AG09309 (cell line): ENCODE measurements around the gene ZNF74.

Experiments used
- DNase-seq: peaks from one replicate; pipeline ENCODE4 v3.0.0-alpha.2; 2010; ENCODE audit warnings: low read depth
- H3K4me3 ChIP-seq: 2 replicates; pipeline ENCODE4 v1.5.1; 2011; ENCODE audit warnings: mild to moderate bottlenecking, low read depth, low read length, moderate library complexity; ENCODE audit not compliant: control insufficient read depth
- TF ChIP-seq, protein P1 (sequence below): IDR thresholded peaks from 2 replicates; pipeline ENCODE4 v1.5.1; 2011; ENCODE audit warnings: mild to moderate bottlenecking, low read depth, low read length, inconsistent platforms; ENCODE audit not compliant: insufficient read depth, control insufficient read depth; ENCODE audit errors: missing control alignments

Gene ZNF74

GRCh38 chr22:20433686-20434241 is 39.8 kb downstream of the ZNF74 start:
- TF ChIP-seq, protein P1, sequence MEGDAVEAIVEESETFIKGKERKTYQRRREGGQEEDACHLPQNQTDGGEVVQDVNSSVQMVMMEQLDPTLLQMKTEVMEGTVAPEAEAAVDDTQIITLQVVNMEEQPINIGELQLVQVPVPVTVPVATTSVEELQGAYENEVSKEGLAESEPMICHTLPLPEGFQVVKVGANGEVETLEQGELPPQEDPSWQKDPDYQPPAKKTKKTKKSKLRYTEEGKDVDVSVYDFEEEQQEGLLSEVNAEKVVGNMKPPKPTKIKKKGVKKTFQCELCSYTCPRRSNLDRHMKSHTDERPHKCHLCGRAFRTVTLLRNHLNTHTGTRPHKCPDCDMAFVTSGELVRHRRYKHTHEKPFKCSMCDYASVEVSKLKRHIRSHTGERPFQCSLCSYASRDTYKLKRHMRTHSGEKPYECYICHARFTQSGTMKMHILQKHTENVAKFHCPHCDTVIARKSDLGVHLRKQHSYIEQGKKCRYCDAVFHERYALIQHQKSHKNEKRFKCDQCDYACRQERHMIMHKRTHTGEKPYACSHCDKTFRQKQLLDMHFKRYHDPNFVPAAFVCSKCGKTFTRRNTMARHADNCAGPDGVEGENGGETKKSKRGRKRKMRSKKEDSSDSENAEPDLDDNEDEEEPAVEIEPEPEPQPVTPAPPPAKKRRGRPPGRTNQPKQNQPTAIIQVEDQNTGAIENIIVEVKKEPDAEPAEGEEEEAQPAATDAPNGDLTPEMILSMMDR = no peak
- DNase-seq = no peak
- no peak overlapping the region for H3K4me3 ChIP-seq

- H3K4me3 ChIP-seq = no peak overlapping the region
- TF ChIP-seq, protein P1 = no peak
- no peak for DNase-seq
Measured at GRCh38 chr22:20434264-20434751, 40.4 kb downstream of the ZNF74 start.

- TF ChIP-seq, protein P1 = no peak
- no peak overlapping the region for H3K4me3 ChIP-seq
- no peak for DNase-seq
Measured at GRCh38 chr22:20434773-20435172, 40.8 kb downstream of the ZNF74 start.

DNA sequence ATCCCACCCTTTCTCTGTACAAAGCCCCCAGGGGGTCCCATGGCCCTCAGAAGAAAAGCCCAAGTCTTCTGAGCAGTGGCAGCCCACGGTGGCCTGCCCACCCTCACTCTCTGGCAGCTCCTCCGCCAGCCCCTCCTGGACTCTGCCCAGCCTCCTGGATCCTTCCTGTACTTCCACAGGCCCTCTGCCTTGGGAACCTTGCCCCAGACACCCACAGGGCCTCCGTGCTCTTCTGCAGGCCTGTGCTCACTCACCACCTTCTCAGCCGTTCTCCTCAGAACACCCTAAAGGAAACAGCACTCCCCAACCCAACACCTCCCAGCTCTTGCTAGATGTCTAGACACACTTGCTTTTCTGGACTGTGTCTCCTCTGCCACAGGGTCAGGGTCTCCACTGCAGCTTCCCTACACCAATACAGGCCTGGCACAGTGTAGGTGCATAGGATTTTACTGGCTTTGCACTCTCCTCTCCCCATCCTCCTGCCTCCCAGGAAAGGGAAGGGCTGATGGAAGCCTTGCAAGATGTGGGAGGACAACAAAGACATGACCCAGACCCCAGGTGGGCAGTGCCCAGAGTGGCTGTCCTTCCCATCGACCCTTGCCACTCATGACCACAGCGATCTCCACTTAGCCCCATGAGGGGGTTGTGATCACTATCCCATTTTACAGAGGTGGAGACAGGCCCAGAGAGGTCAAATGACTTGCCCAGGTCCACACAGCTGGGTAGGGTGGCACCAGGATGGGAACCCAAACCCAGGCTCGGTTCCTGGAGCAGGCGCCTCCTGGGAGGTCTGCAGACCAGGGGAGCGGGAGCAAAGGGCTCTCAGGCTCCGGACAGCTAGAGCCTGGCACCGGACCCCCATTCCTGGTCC is 41.7 kb downstream of the ZNF74 start:
- TF ChIP-seq, protein P1 = no peak
- DNase-seq = no peak
- peak overlapping the region; percentile 91 for H3K4me3 ChIP-seq

GRCh38 chr22:20436307-20436767 is 42.4 kb downstream of the ZNF74 start:
- peak overlapping the region; percentile 91 for H3K4me3 ChIP-seq
- TF ChIP-seq, protein P1 = no peak
- DNase-seq = no peak

DNA sequence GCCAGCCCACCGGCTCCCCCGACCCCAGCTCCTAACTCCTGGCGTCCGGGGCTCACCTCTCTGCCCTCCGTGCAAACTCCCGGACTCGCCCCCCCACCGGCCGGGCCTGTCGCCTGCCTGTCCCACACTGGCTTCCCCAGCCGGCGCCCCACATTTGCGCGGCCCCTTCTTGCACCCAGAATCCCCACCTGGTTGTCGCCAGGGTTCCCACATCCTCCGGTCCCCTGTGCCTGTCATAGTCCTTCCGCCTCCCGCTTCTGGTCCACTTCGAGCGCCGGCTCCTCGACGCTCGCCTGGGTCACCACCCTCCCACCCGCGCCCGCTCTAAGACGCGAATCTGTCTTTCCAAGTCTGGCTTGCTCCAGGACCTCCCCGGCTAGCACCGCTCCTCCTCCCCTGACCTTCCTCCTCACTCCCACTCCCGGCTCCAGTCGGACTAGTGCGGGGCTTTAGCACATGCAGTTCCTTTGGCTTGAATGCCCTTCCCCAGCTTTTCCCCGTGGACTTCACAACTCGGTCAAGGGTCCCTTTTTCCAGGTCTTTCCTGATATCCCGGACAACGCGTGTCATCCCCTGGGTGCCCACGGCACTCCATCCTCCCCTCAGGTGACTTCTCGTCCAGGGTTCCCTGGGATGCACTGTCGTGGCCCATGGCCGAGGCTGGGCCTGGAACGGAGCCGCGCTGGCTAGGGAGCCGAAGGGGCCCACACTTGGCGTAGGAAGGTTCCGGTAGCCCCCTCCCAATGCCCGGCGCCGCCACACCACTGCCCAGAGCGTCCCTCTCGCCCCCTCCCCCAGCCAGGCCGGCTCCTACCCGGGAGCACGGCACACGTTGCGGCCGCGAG is 43.0 kb downstream of the ZNF74 start:
- TF ChIP-seq, protein P1 = no peak
- H3K4me3 ChIP-seq = peak overlapping the region; percentile 91
- DNase-seq = no peak
